Activated CD4-positive, alpha-beta T cell treated with anti-CD3 and anti-CD28 coated beads, Interleukin-10, Interleukin-2, amounts not matched to agents 100 ng/mL and 50 ng/mL, durations not matched to agents 16 hours and 8 hours (primary cell): Measurements from ENCODE around the gene RALB.
A peak's percentile ranks its signal among the peaks of the same experiment; 100 is the strongest.
"Not testable (repeated sequence)": the region's sequence is repeated elsewhere in the genome, so short reads cannot be mapped to it uniquely, and the experiment has no call there.

Experiments used
- DNase-seq: peaks from one replicate; pipeline ENCODE4 v3.0.0-alpha.2; 2020

RALB gene

DNA sequence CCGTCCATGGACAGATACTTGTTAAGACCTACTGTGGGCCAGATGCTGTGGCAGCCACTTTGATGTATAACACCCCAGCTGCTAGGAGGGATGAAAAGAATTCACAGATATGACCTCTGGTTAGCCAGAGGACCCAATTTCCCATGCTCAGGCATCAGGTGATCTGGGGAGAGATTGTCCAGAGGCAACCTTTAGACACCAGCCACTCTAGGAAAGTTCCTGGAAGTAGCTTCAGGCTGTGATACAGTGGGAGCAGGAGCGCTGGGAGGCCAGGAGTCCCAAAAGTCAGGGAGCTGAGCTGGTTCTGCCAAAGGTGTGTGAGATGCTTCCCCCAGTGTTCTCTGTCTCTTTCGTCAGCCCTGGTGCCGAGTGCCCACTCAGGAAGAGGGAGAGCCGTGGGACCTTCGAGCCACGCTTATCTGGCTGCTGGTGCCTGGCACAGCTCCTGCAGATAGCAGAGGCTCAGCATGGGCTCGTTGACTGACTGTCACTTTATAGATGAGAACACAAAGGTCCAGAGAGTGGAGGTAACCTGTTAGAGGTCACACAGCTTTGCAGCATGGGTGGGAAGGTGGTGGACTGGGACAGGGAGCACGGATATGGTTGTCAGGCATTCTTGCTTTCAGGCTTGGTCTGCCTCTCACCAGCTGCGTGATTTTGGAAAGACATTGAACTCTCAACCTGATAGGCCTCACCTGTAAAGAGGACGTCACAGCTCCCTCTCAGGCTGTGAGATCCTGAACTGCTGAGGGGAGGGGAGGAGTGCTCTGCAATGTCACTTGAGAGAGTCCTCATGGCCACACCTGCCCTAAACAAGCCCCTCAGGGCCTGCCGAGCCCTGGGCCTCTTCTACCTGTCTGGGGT lies 7.8 kb upstream of the RALB start:
- DNase-seq = no peak

DNA sequence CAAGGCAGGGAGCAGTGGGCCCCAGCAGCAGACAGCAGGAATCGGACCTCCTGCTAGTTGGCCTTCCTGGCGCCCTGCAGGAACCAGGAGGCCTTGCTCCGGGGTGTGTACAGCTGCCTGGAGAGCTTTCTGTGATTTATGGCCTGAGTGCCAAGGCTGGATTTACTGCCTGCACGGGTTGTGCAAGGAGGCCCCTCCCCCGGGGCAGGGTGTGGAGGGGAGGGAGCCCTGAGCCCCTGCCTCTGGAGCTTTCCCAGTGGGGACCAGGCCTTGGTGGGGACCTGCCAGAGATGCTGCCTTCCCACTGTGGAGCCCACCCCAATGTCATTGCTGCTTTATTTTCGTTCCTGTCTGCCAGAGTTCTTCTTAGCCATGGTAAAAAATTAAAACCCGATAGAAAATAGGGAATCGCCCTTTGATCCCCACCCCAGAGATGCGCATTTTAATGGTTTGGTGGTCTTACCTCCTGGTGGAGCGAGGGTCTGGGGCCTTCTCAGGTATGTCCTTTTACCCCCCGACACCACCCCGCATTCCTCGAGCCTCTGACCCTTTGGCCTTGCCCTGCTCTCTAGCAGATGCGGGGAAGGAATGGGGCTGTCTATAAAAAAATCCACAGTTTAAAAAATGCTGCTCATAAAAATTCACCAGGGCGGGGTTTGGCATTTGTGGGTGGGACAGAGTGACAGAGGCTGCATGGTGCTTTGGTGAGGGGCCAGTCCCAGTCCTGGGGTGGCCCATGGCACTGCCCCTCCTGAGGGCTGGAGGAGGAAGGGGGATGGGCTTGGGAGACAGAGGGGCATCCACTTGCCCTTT lies 6.9 kb upstream of the RALB start:
- no peak for DNase-seq

DNA sequence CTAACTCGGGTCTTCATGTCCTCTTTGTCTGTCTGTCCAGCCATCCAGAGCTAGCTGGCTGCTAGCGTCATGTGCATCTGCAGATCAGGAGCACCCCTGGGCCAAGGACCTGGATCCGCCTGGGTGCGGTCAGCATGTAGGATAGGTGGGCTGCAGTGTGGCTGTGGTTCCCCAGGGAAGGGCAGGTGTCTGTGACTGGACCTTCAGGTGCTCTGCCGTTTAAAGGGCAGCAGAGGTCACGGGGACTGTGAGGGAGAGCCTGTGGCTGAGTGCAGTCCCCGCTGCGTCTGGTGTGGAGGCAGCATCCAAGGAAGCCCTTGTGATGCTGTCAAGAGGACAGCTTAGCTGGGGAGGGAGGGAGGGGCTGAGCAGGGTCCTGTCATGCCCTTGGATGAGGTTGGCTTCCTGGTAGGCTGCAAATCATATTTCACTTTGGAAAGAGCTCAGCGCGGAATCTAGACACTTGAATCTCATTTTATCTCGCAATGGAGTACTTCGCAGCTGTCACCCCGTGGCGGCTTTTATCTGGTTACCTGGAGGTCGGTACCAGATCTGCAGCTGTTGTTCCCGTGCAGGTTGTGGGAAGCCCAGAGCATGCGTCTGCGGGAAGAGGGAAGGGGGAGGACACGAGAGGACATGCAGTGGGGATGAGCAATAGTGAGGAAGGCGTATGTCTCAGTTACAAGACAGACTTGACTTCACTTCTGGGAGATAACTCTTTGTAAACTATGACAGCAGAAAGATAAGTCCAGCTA lies 5.9 kb upstream of the RALB start:
- no peak for DNase-seq

DNA sequence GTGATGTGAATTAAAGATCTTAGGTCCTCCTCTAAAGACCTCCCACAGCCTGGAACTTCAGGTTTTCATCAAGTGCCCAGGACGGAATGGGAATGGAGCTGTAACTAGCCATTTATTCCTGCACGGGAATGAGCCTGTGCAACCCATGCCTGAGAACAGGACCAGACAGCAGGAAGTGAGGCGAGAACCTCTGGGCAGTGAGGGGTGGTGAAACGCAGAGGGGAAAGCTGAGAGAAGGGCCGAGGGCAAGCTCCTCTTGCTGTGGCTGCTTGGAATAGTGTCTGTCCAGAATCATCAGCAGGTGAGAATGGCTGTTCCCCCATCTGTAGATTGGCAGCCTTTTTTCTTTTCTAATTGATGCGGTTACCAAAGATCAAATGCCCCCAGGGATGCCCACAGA lies 4.8 kb upstream of the RALB start:
- no peak for DNase-seq

DNA sequence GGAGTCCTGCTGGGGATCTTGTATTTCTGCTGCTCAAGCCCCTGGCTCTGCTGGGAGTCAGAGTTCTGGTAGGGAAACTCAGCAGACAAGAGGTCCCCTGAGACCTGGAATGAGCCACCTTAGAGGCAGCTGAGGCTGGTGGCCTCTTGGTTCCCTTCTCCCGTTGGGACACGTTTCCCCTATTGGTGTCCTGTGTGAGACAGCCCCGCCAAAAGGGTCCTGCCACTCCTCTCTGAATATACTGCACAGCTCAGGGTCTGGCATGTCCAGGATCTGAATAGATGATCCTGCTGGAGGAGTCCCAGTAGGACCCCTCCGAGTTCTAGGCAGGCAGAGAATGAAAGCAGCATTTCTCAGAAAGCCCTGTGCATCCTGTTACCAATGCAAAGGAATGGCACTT lies 2.0 kb upstream of the RALB start:
- DNase-seq = no peak

DNA sequence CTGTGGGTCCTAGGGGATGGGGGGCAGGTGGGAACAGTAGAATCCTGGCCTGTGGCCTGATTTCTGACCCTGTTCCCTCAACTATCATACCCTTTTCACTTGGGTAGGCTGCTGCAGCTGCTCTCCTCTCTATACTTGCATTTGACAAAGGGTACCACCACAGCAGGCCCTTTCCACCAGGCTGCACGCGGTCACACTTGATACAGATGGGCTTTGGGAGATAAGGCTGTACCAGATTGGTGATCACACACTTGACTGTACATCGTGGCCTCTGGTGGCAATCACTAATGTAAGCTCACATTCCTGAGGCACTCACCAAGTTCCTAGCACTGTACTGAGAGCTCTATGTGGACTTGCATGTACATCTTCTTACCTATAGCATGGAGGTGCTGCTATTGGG lies 1.6 kb upstream of the RALB start:
- DNase-seq = no peak

DNA sequence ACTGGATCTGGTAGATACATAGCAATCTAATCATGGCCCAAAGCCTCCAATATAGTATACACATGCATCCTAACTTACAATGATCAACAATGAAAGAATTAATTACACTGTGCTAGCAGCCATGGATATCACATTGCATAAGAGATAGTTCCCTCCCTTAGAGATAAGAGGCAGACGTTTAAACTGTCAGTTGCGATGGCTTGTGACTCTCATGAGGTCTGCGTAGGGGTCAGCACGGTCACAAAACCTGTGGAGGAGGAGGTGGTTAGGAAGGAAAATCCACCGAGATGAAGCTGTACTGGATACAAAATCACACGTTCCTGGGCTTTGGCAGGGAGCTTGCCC lies 800 bp upstream of the RALB start:
- DNase-seq = no peak

DNA sequence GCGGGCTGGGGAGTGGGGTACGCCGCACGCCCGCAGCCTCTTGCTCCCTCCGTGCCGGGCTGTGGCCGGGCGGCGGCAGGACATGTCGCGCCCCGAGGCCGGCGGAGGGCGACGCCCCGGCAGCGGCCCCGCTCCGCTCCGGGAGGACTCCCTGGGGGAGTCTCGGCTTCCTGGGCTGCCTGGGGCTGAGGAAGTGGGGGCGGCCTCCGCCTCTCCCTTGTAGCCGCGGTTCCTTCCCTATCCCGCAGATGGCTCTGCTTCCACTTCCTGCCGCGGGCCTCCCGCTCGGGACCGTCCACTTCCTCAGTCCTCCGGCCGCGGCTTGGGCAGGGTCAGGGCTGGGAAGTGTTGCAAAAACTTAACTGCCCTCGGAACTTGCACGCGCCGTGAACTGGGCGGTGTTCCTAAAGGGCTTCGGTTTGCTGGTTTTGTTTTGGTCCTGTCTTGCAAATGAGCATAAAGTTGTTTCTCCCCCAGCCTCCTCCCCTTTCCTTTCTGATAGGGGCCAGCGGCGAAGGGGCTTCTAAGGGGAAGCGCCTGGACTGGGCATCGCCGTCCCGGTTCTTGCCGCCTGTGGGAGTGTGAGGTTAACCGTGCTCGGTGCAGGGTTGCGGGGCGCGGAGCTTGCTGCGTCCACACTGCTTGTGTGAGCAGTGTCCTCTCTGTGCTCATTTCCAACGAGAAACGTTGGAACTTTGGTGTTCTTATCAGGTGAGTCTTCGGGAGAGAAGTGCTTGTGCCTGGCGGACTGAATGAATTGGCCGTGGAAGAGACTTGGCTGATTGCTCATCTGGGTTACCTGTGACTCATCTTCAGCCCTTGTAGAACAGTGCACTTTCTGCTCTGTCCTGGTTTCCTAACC lies 600 bp downstream of the RALB start:
- DNase-seq = peak; percentile 68

DNA sequence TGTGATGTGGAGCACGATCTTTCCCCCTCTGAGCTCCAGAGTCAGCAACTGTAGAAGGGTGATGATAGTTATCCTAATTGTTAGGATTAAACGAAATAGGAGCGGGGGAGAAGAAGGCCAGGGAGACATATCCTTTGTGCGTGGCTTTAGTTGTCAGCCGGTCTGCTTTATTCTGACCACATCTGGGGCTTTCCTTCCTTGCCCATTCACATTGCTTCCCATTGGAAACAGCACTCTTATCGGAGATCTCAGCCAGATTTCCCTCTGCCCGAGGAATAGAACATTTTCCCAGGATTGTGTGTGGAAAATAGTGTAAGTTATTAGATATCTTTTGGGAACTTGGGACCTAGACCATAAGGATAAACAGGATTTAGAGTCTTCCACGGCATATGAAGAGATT lies 1.5 kb downstream of the RALB start:
- DNase-seq = no peak

DNA sequence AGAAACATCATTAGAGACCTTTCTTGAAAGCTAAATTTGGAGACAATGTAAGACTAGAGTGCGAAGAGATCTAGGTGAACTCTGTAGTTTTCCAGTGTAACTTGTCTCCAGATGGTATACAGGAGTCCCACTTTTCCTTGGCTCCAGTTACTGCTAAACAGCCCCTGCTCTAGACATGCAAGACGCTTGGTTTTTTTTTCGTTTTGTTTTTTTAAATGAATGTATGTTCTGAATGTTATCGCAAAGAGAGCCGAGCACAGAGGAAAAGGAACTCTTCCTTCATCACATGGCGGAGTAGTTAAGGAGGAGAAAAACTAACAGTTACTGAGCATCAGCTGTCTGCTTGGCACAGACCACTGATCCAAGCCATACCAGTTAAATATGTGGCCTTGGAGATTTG lies 2.4 kb downstream of the RALB start:
- DNase-seq = no peak

DNA sequence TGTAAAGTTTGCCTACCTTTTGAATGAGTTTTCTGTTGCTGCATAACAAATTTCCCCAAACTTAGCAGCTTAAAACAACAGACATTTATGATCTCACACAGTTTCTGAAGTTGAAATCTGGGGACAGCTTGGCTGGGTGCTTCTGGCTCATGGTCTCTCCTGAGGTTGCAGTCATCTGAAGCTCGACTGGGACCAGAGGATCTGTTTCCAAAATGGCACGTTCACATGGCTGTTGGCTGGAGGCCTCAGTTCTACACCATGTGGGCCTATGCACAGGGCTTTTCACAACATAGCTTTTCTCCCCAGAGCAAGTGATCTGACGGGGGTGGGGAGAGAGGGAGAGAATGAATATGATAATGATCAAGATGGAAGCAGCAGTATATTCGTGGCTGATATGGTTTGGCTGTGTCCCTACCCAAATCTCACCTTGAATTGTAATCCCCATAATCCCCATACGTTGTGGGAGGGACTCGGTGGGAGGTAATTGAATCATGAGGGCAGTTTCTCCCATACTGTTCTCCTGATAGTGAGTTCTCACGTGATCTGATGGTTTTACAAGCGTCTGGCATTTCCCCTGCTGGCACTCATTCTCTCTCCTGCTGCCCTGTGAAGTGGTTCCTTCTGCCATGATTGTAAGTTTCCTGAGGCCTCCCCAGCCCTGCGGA lies 3.5 kb downstream of the RALB start:
- DNase-seq = no peak

DNA sequence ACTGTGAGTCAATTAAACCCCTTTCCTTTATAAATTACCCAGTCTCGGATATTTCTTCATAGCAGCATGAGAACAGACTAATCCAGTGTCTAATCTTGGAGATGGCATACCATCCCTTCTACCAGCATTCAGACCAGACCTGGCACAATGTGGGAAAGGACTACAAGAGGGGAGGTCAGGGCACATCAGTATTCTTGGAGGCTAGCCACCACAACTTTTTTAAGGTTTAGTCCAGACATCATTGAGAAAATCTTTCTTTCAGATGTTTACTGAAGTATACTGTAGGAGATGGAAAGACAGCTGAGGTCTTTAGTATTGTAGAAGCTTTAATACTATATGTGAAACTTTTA lies 4.0 kb downstream of the RALB start:
- no peak for DNase-seq

DNA sequence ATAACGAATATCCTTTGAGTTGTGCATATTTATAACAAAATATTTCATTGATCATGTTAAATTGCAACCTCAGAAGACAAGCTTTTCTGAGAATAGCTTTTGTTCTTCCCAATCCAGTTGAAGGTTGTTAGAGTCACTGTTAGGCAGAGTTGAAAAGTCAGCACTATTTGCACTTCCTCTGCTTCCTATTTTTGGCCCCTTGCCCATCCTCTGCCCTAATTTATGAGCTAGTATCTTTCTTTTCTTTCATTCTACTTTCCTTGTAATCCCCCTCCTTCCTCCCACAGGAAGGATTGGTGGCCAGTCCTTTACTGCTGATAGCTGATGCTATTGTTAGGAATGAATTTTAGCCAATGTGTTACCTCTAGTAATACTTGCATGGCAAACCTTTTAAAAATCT lies 4.9 kb downstream of the RALB start:
- DNase-seq = no peak

DNA sequence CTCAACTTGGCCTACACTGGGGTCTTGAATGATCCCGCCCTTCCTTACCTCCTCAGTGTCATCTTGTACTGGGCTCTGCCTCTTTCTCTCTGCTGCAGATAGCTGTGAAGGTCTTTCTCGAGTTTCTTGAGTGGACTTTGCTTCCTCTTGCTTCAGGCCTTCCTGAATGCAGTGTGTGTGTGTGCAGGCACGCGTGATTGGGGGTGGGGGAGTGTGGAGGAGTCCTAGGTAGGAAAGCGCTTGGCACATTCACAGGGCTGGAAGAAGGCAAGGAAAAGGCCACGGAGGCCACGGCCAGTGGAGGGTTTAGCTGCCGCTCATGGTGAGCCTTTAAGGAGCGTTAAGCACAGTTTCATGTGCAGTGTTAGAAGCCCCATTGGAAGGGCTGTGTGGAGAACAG lies 5.5 kb downstream of the RALB start:
- DNase-seq = no peak

DNA sequence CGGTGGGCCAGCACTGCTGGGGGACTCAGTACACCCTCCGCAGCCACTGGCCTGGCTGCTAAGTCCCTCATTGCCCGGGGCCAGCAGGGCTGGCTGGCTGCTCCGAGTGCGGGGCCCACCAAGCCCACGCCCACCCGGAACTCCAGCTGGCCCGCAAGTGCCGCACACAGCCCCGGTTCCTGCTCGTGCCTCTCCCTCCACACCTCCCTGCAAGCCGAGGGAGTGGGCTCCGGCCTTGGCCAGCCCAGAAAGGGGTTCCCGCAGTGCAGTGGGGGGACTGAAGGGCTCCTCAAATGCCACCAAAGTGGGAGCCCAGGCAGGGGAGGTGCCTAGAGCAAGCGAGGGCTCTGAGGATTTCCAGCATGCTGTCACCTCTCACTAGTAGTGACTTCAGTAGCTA lies 7.3 kb downstream of the RALB start:
- not testable (repeated sequence) for DNase-seq

DNA sequence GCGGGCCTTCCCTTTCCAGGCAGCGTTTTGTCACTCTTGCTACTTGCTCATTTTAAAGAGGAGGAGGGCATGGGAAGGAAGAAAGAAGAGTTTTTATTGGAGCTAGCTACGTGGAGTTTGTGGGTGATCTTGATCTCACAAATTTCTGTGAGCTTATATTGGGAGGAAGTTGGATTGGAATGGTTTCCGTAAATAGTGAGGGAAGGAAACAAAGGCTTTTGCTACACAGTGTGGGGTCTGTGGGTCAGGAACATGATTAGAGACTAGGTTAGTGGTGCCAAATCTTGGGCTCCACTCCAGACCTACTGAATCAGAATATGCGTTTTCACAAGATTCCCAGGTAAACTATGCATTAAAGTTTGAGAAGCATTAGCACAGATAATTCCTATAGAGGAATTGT lies 8.1 kb downstream of the RALB start:
- no peak for DNase-seq

DNA sequence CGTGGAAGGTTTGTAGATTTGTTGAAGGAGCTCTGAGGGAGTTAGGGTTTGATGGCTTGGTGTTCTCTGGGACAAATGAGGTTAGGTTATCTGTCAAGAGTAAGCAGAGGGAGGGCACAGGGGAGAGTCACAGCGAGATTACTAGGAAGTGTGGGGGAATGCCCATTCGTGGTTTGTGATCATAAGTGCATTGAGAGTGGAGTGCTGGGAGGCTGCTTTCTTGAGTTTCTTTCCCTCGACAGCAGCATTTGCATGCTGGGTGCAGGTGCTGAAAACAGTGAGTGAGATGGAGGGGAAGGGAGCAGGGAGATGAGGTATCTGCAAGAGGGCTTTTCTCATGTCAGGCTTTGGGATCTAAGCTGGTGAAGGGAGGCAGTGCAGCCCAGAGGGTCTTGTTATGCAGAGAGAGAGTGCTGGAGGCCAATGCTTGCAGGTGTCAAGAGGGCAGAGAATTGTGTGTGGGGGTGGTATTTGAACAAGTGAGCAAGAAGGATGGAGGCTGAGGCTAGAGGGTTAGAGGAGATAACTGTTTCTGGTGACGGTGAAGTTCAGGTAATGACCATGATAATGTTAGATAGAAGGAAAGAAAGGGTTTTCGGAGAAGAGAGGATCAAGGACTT lies 8.8 kb downstream of the RALB start:
- peak; percentile 70 for DNase-seq

DNA sequence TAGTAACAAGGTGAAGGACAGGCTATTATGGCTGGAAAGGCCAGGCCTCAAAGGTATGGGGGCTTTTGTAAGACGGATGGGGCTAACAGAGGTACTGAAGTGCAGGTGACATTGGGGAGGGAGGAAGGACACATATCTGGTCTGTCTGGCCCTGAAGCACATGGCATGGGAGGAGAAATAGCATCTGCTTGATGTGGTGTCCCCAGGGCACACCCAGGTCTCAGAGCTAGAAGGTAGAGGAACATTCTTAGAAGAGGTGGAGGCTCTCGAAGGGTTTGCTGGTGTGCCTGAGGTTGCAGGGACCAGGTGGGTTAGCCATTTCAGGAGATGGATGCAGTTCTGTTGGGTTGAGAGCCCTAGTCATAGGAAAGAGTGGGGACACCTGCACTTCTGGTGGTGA lies 9.5 kb downstream of the RALB start:
- no peak for DNase-seq

DNA sequence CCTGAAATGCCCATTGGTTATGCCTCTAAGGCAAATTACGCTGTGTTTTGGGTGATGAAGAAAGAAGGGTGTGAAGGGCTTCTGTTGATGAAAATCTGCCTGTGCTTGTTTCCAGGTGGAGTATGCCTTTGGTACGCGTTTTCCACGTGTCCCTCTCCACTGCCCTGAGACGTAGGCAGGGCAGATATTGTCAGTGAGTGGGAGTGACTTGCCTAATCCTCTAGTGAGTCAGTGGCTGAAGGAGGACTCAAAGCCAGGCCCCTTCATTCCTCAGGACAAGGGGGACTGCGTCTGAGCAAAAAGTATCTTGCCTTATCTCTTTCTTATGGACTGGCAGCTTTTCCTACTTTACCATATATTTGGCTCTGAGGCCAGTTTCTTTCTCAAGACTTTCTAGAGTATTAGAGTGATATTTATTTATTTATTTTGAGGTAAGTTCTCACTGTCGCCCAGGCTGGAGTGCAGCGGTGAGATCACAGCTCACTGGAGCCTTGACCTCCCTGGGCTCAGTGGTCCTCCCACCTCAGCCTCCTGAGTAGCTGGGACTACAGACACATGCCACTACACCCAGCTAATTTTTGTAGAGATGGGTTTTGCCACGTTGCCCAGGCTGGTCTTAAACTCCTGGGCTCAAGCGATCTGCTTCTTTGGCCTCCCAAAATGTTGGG lies 10.2 kb downstream of the RALB start:
- no peak for DNase-seq

DNA sequence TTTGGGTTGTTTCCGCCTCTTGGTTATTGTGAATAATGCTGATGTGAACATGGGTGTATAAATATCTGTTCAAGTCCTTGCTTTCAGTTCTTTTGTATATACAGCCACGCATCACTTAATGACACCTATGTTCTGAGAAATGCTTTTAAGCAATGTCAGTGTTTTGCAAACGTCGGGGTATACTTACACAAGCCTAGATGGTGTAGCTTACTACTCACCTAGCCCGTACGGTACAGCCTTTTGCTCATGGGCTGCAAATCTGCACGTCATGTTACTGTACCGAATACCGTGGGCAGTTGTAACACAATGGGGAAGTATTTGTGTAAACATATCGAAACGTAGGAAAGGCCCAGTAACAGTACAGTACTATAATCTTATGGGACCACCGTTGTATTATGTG lies 12.4 kb downstream of the RALB start:
- DNase-seq = no peak

DNA sequence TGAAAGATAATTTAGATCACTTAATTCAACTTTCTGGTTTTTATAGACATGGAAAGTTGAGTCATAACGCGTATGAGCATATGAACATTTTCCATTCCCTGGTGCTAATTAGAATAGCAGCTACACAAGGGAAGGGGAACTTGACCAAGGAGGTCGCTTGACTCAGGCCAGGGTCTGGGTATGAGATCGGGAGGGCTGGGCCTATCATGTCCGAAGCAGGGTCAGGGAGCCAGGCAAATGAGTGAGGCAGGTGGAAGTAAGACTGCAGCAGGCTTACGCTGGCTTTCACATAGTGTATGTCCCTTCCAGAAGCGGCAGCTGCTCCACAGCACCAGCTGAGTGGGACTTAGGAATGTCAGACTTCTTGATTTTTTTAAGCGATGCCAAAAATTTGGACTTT lies 14.7 kb downstream of the RALB start:
- DNase-seq = peak; percentile 44
